B cell (primary cell): ENCODE results near the gene SLC34A2. TPM values are rescaled to one million over a fixed set of nuclear protein-coding genes. Genes with fewer than 3 reads are reported as not detected.

Experiments
- ATAC-seq: fragments of 200-7000 bp; cut with Tn5 transposase; one replicate; pipeline ENCODE4 v1.10.0; 2021; ENCODE audit warnings: low read depth, mild to moderate bottlenecking, moderate number of reproducible peaks, moderate library complexity
- CTCF ChIA-PET: fragments of 350-600 bp; sonication (Branson Sonifier 250); formaldehyde crosslinking; loops from one replicate; lab custom pipeline; 2021; ENCODE audit warnings: antibody characterized with exemption, inconsistent platforms; lab: Charles Lee
- POLR2A ChIA-PET: fragments of 350-600 bp; sonication (Branson Sonifier 250); formaldehyde crosslinking; loops from one replicate; lab custom pipeline; 2021; ENCODE audit warnings: antibody characterized with exemption; lab: Charles Lee
- DNase-seq: peaks from one replicate; pipeline ENCODE4 v3.0.0; 2013
- H2AFZ ChIP-seq: 2 replicates; pipeline ENCODE4 v1.6.1; 2012; ENCODE audit warnings: mild to moderate bottlenecking, low read depth, low read length; ENCODE audit not compliant: insufficient read depth, poor library complexity, severe bottlenecking
- H3K27ac ChIP-seq, 2 donors: 1 replicate in 1 of 2; 2 replicates in 1 of 2; pipeline ENCODE4 v1.5.1; 2012 to 2013; ENCODE audit warnings: low read length in 2 of 2, mild to moderate bottlenecking in 2 of 2, moderate library complexity in 1 of 2
- H3K27me3 ChIP-seq, 4 experiments: fragments of 200-600 bp in 1 of 4; sonication (generic) in 1 of 4; replicated peaks in 1 of 4; 1 replicate in 2 of 4; 2 replicates in 2 of 4; pipeline versions ENCODE4 v1.6.1 to v1.7.0; 2013 to 2016; ENCODE audit warnings: low read length in 3 of 4, mild to moderate bottlenecking in 2 of 4, mixed read lengths in 1 of 4, moderate library complexity in 1 of 4; ENCODE audit not compliant: insufficient read depth in 4 of 4, control insufficient read depth in 3 of 4; ENCODE audit errors: control extremely low read depth in 1 of 4
- H3K36me3 ChIP-seq, 2 experiments: replicated peaks in 1 of 2; 1 replicate in 1 of 2; 2 replicates in 1 of 2; pipeline versions ENCODE4 v1.6.1 to v1.7.1; 2013; ENCODE audit warnings: low read length in 1 of 2; ENCODE audit not compliant: insufficient read depth in 2 of 2, control insufficient read depth in 1 of 2; ENCODE audit errors: control extremely low read depth in 1 of 2, extremely low read depth in 1 of 2
- H3K4me1 ChIP-seq, 2 donors: fragments of 200-600 bp in 1 of 2; sonication (generic) in 1 of 2; 1 replicate in 1 of 2; 2 replicates in 1 of 2; pipeline versions ENCODE4 v1.5.1 to v1.6.1; 2013 to 2017; ENCODE audit warnings: low read length in 2 of 2; ENCODE audit not compliant: control insufficient read depth in 2 of 2, insufficient read depth in 2 of 2
- H3K4me2 ChIP-seq: replicated peaks from 2 replicates; pipeline ENCODE3; 2012; ENCODE audit warnings: mild to moderate bottlenecking, low read depth, low read length; ENCODE audit not compliant: poor library complexity, severe bottlenecking
- H3K4me3 ChIP-seq, 5 experiments: fragments of 200-600 bp in 1 of 5; sonication (generic) in 1 of 5; 1 replicate in 3 of 5; 2 replicates in 2 of 5; pipeline versions ENCODE4 v1.5.1 to v1.7.0; 2011 to 2016; ENCODE audit warnings: low read length in 4 of 5, mild to moderate bottlenecking in 4 of 5, low read depth in 2 of 5, control low read depth in 1 of 5, moderate library complexity in 1 of 5; ENCODE audit not compliant: insufficient read depth in 1 of 5; ENCODE audit errors: control extremely low read depth in 1 of 5, extremely low read depth in 1 of 5
- H3K79me2 ChIP-seq: fragments of 200-600 bp; sonication (generic); one replicate; pipeline ENCODE4 v1.6.0; 2016; ENCODE audit warnings: low read length; ENCODE audit not compliant: control insufficient read depth, insufficient read depth
- H3K9ac ChIP-seq: fragments of 200-600 bp; sonication (generic); 2 replicates; pipeline ENCODE4 v1.6.1; 2017; ENCODE audit warnings: mild to moderate bottlenecking, low read length, moderate library complexity
- H3K9me3 ChIP-seq, 3 donors: one replicate each; pipeline versions ENCODE4 v1.6.1 to v1.7.1; 2013; ENCODE audit warnings: low read length in 2 of 3; ENCODE audit not compliant: control insufficient read depth in 2 of 3, insufficient read depth in 1 of 3; ENCODE audit errors: control extremely low read depth in 1 of 3
- H4K20me1 ChIP-seq: 2 replicates; pipeline ENCODE4 v1.6.0; 2012; ENCODE audit warnings: mild to moderate bottlenecking, low read length; ENCODE audit not compliant: insufficient read depth, control insufficient read depth, poor library complexity, severe bottlenecking
- H3K27ac Mint-ChIP-seq: one replicate; pipeline ENCODE4 v1.8.0; 2021; ENCODE audit warnings: mixed read lengths
- H3K27me3 Mint-ChIP-seq: one replicate; pipeline ENCODE4 v1.8.0; 2021; ENCODE audit warnings: mixed read lengths
- H3K4me1 Mint-ChIP-seq: one replicate; pipeline ENCODE4 v1.8.0; 2021; ENCODE audit warnings: mixed read lengths
- H3K4me3 Mint-ChIP-seq: one replicate; pipeline ENCODE4 v1.8.0; 2021; ENCODE audit warnings: mixed read lengths
- H3K9me3 Mint-ChIP-seq: one replicate; pipeline ENCODE4 v1.8.0; 2022; ENCODE audit warnings: mixed read lengths; ENCODE audit not compliant: insufficient read depth
- EZH2 ChIP-seq: IDR thresholded peaks from 2 replicates; pipeline ENCODE4 v1.6.1; 2012; ENCODE audit warnings: borderline replicate concordance, low read depth, mild to moderate bottlenecking, moderate library complexity, low read length; ENCODE audit not compliant: insufficient read depth, poor library complexity, severe bottlenecking
- WGBS: methylation state at CpG from one replicate; pipeline ENCODE4 v1.1.5; 2013; ENCODE audit warnings: missing lambda C conversion rate; ENCODE audit not compliant: insufficient coverage; 5-methylcytosine and 5-hydroxymethylcytosine counted together
- intact Hi-C: fragments of 100-400 bp; cut with micrococcal nuclease; formaldehyde crosslinking; loops from one replicate; pipeline ENCODE4 v1.10.0; 2022
- polyA plus RNA-seq: library from polyadenylated mRNA; depleted of rRNA; stranded (reverse); fragments of >200 nt; gene quantifications from 2 replicates; pipeline ENCODE4 v1.2.3, GENCODE V29; 2012
- total RNA-seq, 2 donors: library from RNA; stranded (reverse); fragments of 120-200 nt in 1 of 2; gene quantifications; 1 replicate in 1 of 2; 2 replicates in 1 of 2; pipeline versions ENCODE4 v1.2.3 to v1.2.4, GENCODE V29; 2013 to 2022
- TF ChIP-seq, protein P1 (sequence below): fragments of 200-600 bp; IDR thresholded peaks from one replicate; pipeline ENCODE4 v1.8.0; 2022; ENCODE audit warnings: antibody characterized with exemption, mild to moderate bottlenecking

SLC34A2 gene
- total and polyA plus RNA-seq, 2 donors (not counting 1 experiment from before 2014, with no cell fraction given), result not detected

DNA sequence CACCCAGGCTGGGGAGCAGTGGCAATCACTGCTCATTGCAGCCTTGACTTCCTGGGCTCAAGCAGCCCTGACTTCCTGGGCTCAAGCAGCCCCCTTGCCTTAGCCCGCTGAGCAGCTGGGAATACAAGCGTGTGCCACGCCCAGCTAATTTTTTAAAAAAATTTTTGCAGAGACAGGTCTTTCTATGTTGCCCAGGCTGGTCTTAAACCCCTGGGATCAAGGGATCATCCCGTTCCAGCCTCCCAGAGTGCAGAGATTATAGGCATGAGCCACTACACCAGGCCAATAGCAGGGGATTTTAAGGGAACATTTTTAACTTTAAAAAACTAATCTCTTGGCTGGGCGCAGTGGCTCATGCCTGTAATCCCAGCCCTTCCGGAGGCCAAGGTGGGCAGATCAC is 5.3 kb upstream of the SLC34A2 start:
- Mint-ChIP-seq H3K9me3 (no peaks in the 10 kb centered on the region), H3K4me3 (no peak overlapping the region), H3K4me1 (peaks cover 2% of the 10 kb centered on the region), H3K27ac (no peak overlapping the region), H3K27me3 (peaks cover 12% of the 10 kb centered on the region)
- Histone ChIP-seq H3K27me3 (peaks cover 0 to 14% (median 0%) of the 10 kb centered on the region in 4 experiments), H3K4me3 (no peak overlapping the region), H3K9me3 (no peaks in the 10 kb centered on the region), H3K4me1 (peaks cover 0 to 3% of the 10 kb centered on the region in 2 donors), H3K79me2 (no peaks in the 10 kb centered on the region), H2AFZ (no peak overlapping the region), H3K27ac (no peak overlapping the region), H3K36me3 (no peaks in the 10 kb centered on the region), H3K9ac (no peak overlapping the region), H4K20me1 (no peaks in the 10 kb centered on the region), H3K4me2 (no peak overlapping the region)
- intact Hi-C loops, result no loop called here
- ATAC-seq, result no peak
- TF ChIP-seq, protein P1, sequence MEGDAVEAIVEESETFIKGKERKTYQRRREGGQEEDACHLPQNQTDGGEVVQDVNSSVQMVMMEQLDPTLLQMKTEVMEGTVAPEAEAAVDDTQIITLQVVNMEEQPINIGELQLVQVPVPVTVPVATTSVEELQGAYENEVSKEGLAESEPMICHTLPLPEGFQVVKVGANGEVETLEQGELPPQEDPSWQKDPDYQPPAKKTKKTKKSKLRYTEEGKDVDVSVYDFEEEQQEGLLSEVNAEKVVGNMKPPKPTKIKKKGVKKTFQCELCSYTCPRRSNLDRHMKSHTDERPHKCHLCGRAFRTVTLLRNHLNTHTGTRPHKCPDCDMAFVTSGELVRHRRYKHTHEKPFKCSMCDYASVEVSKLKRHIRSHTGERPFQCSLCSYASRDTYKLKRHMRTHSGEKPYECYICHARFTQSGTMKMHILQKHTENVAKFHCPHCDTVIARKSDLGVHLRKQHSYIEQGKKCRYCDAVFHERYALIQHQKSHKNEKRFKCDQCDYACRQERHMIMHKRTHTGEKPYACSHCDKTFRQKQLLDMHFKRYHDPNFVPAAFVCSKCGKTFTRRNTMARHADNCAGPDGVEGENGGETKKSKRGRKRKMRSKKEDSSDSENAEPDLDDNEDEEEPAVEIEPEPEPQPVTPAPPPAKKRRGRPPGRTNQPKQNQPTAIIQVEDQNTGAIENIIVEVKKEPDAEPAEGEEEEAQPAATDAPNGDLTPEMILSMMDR, result no peak
- TF ChIP-seq EZH2, result no peak
- ChIA-PET POLR2A (no interaction called here), CTCF (no interaction called here)
- DNase-seq, result no peak
- 95% methylated on average over 3 of the region's 6 CpGs for WGBS

DNA sequence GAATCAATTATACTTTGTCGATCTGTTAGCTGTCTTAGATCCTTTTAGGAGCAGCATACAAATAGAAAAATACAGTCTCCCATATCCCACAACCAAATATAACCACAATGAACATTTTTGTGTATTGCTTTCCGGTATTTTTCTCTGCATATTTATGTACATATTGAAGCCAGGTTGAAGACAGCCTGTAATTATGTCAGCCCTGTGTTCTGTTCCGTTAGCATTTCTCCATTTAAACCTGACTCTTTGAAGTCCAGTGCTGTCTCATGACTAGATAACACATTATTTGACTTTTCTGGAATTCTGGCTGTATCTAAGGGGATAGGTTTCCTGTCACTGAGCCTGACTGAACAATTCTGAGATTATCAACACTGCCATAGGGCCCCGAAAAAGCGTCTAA is 4.0 kb upstream of the SLC34A2 start:
- H3K27me3 Mint-ChIP-seq, result peaks cover 21% of the 10 kb centered on the region
- Histone ChIP-seq H3K79me2 (no peaks in the 10 kb centered on the region), H4K20me1 (no peaks in the 10 kb centered on the region), H2AFZ (no peak overlapping the region), H3K36me3 (no peaks in the 10 kb centered on the region), H3K4me2 (no peak overlapping the region), H3K4me1 (peaks cover 0 to 3% of the 10 kb centered on the region in 2 donors), H3K4me3 (no peak overlapping the region), H3K9ac (no peak overlapping the region), H3K27ac (no peak overlapping the region), H3K27me3 (peaks cover 0 to 26% (median 0%) of the 10 kb centered on the region in 4 experiments), H3K9me3 (no peaks in the 10 kb centered on the region)
- WGBS, result 87% methylated on average over 3 of the region's 5 CpGs
- CTCF ChIA-PET, result no interaction called here
- peaks cover 6% of the 10 kb centered on the region for H3K4me1 Mint-ChIP-seq
- H3K27ac Mint-ChIP-seq, result no peak overlapping the region
- TF ChIP-seq, protein P1, result no peak
- no peak for TF ChIP-seq EZH2
- intact Hi-C loops, result no loop called here
- H3K9me3 Mint-ChIP-seq, result no peaks in the 10 kb centered on the region
- POLR2A ChIA-PET, result no interaction called here
- DNase-seq, result no peak
- H3K4me3 Mint-ChIP-seq, result no peak overlapping the region
- no peak for ATAC-seq
